PC-3 (cell line): ENCODE measurements around the gene PAK4. TPM values are rescaled to one million over a fixed set of nuclear protein-coding genes. Genes with fewer than 3 reads are reported as not detected.

Experiments used
- ATAC-seq: fragments of 200-7000 bp; cut with Tn5 transposase; 2 replicates; pipeline ENCODE4 v1.9.1; 2020; ENCODE audit warnings: mild to moderate bottlenecking, moderate library complexity
- BruUV-seq: library from RNA; stranded (reverse); fragments of 400-500 nt; replicated peaks from 2 replicates; lab custom pipeline; 2021; lab: Mats Ljungman, UMichigan
- CTCF ChIA-PET: fragments of 300-600 bp; sonication (Branson Sonifier 250); formaldehyde crosslinking; loops from one replicate; lab custom pipeline; 2022; ENCODE audit warnings: antibody characterized with exemption; lab: Charles Lee
- POLR2A ChIA-PET: fragments of 300-600 bp; sonication (Branson Sonifier 250); formaldehyde crosslinking; loops from one replicate; lab custom pipeline; 2022; ENCODE audit warnings: antibody characterized with exemption; ENCODE audit not compliant: unreplicated experiment; lab: Charles Lee
- DNase-seq: peaks from one replicate; pipeline ENCODE4 v3.0.0-alpha.2; 2015
- H2AFZ ChIP-seq: fragments of 300-600 bp; sonication (generic); 2 replicates; pipeline ENCODE4 v1.6.0; 2016; ENCODE audit warnings: antibody characterized with exemption, low read length
- H3F3A ChIP-seq: fragments of 300-600 bp; sonication (generic); one replicate; pipeline ENCODE4 v1.6.0; 2017; ENCODE audit warnings: antibody characterized with exemption, low read length, control low read depth, mild to moderate bottlenecking; ENCODE audit not compliant: unreplicated experiment
- H3K27ac ChIP-seq: fragments of 300-600 bp; sonication (generic); 2 replicates; pipeline ENCODE4 v1.5.1; 2016; ENCODE audit warnings: mild to moderate bottlenecking, low read length
- H3K27me3 ChIP-seq: fragments of 300-600 bp; sonication (generic); 2 replicates; pipeline ENCODE4 v1.6.1; 2016; ENCODE audit warnings: low read length, mixed read lengths
- H3K36me3 ChIP-seq: fragments of 300-600 bp; sonication (generic); 2 replicates; pipeline ENCODE4 v1.6.1; 2016; ENCODE audit warnings: low read depth, mixed run types, low read length, mixed read lengths
- H3K4me1 ChIP-seq: fragments of 300-600 bp; sonication (generic); 2 replicates; pipeline ENCODE4 v1.5.1; 2016; ENCODE audit warnings: low read length; ENCODE audit not compliant: insufficient read depth
- H3K4me2 ChIP-seq: fragments of 300-600 bp; sonication (generic); 2 replicates; pipeline ENCODE4 v1.6.0; 2016; ENCODE audit warnings: low read length
- H3K4me3 ChIP-seq: fragments of 300-600 bp; sonication (generic); 2 replicates; pipeline ENCODE4 v1.5.1; 2016; ENCODE audit warnings: mild to moderate bottlenecking, low read length, mixed read lengths
- H3K79me2 ChIP-seq: fragments of 300-600 bp; sonication (generic); 2 replicates; pipeline ENCODE4 v1.6.1; 2017; ENCODE audit warnings: low read length, mixed read lengths
- H3K9ac ChIP-seq: fragments of 300-600 bp; sonication (generic); 2 replicates; pipeline ENCODE4 v1.6.0; 2016; ENCODE audit warnings: mild to moderate bottlenecking, low read length
- H3K9me2 ChIP-seq: fragments of 300-600 bp; sonication (generic); replicated peaks from 2 replicates; pipeline ENCODE4 v1.6.1; 2016; ENCODE audit warnings: mixed run types, low read length, mixed read lengths
- H3K9me3 ChIP-seq: fragments of 300-600 bp; sonication (generic); 2 replicates; pipeline ENCODE4 v1.6.1; 2016; ENCODE audit warnings: low read length, mixed read lengths
- H4K20me1 ChIP-seq: fragments of 300-600 bp; sonication (generic); 2 replicates; pipeline ENCODE4 v1.6.1; 2016; ENCODE audit warnings: low read length, mixed read lengths
- CTCF ChIP-seq: fragments of 300-600 bp; sonication (generic); conservative IDR thresholded peaks from 2 replicates; pipeline ENCODE4 v1.5.1; 2017; ENCODE audit warnings: antibody characterized with exemption, low read depth, mild to moderate bottlenecking, low read length
- EZH2 ChIP-seq: fragments of 300-600 bp; sonication (generic); IDR thresholded peaks from one replicate; pipeline ENCODE4 v1.6.1; 2017; ENCODE audit warnings: antibody characterized with exemption, mild to moderate bottlenecking, low read length; ENCODE audit not compliant: unreplicated experiment
- EZH2phosphoT487 ChIP-seq: fragments of 300-600 bp; sonication (generic); IDR thresholded peaks from 2 replicates; pipeline ENCODE4 v1.6.1; 2018; ENCODE audit warnings: mild to moderate bottlenecking, antibody characterized with exemption, low read length, borderline replicate concordance
- intact Hi-C: fragments of 100-400 bp; cut with micrococcal nuclease; formaldehyde crosslinking; loops from 2 replicates; pipeline ENCODE4 v1.9.0; 2023
- total RNA-seq: library from RNA; depleted of rRNA; stranded (reverse); fragments of >200 nt; gene quantifications from 2 replicates; pipeline ENCODE4 v1.2.3, GENCODE V29; 2014

The PAK4 gene
- total RNA-seq, 1 experiment from 2014 or later, result 13.5 TPM

GRCh38 chr19:39207293-39207836, 81.8 kb downstream of the PAK4 start:
- H3K9ac ChIP-seq, result no peak overlapping the region
- H4K20me1 ChIP-seq, result no peaks in the 10 kb centered on the region
- H3K27me3 ChIP-seq, result no peaks in the 10 kb centered on the region
- H3K27ac ChIP-seq, result no peak overlapping the region
- H3K9me2 ChIP-seq, result no peaks in the 10 kb centered on the region
- ChIA-PET CTCF (no interaction called here), POLR2A (no interaction called here)
- no peaks in the 10 kb centered on the region for H3K4me1 ChIP-seq
- ATAC-seq (no peak), DNase-seq (no peak)
- no peak for TF ChIP-seq EZH2
- intact Hi-C loops, result no loop called here
- no TSS peak for BruUV-seq
- no peaks in the 10 kb centered on the region; the same call in 1 of the 2 replicates for H3K36me3 ChIP-seq
- no peak overlapping the region for H3K4me2 ChIP-seq
- no peaks in the 10 kb centered on the region for H3F3A ChIP-seq
- no peaks in the 10 kb centered on the region for H3K9me3 ChIP-seq
- H2AFZ ChIP-seq, result no peak overlapping the region
- H3K79me2 ChIP-seq, result no peaks in the 10 kb centered on the region
- no peak overlapping the region for H3K4me3 ChIP-seq

DNA sequence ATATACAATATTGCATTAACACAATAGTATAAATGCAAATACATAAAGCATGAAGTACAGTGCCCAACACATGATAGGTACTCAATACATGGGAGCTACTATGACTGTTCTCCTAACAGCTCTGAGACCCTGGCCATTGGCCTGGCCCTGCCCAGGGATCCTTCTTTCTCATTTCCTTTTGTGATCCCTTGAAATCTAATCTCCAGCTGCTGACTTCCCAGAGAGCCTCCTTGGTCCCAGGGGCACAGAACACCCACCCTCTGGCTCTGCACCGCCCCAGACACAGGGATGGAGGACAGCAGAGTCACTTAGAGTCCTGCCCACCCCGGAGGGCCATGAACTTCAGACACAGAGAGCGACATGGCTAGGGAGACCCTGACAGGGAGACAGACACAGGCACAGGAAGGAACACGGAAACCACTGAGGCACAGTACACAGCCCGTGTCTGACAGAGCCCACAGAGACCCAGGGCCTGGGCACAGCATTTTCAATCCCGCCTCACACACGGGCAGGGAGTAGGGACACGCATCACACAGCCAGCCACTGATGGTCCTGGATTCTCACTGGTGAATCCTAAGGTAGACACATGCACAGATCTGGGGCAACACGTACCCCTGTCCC, 82.7 kb downstream of the PAK4 start:
- ATAC-seq, result no peak
- Histone ChIP-seq H3K36me3 (no peaks in the 10 kb centered on the region; the same call in 1 of the 2 replicates), H3K4me1 (no peaks in the 10 kb centered on the region), H3K27ac (no peak overlapping the region), H2AFZ (no peak overlapping the region), H3F3A (no peaks in the 10 kb centered on the region), H3K27me3 (no peaks in the 10 kb centered on the region), H3K9me3 (no peaks in the 10 kb centered on the region), H3K4me3 (no peak overlapping the region), H3K4me2 (no peak overlapping the region), H3K9ac (no peak overlapping the region), H4K20me1 (no peaks in the 10 kb centered on the region), H3K9me2 (no peaks in the 10 kb centered on the region), H3K79me2 (no peaks in the 10 kb centered on the region)
- ChIA-PET CTCF (no interaction called here), POLR2A (no interaction called here)
- no peak for DNase-seq
- intact Hi-C loops, result no loop called here
- no peak for TF ChIP-seq EZH2phosphoT487
- no peak for TF ChIP-seq CTCF
- TF ChIP-seq EZH2, result no peak
- no TSS peak for BruUV-seq

- Histone ChIP-seq H3K9ac (no peak overlapping the region), H3K4me1 (no peaks in the 10 kb centered on the region), H3K27ac (no peak overlapping the region), H3K79me2 (no peaks in the 10 kb centered on the region), H2AFZ (no peak overlapping the region), H3K4me3 (no peak overlapping the region), H3K27me3 (no peaks in the 10 kb centered on the region), H3F3A (no peaks in the 10 kb centered on the region), H3K9me2 (no peaks in the 10 kb centered on the region), H3K4me2 (no peak overlapping the region), H3K36me3 (no peaks in the 10 kb centered on the region; the same call in 1 of the 2 replicates), H4K20me1 (no peaks in the 10 kb centered on the region), H3K9me3 (no peaks in the 10 kb centered on the region)
- intact Hi-C loops, result no loop called here
- ATAC-seq (no peak), DNase-seq (no peak)
- TF ChIP-seq EZH2 (no peak), CTCF (no peak), EZH2phosphoT487 (no peak)
- BruUV-seq, result no TSS peak
- POLR2A ChIA-PET, result no interaction called here
- CTCF ChIA-PET, result no interaction called here
These were observed 83.6 kb downstream of the PAK4 start for GRCh38 chr19:39209196-39209595.
